DMS 273 (cell line): ENCODE data around the gene MAMDC2.

Source experiments
- DNase-seq: peaks from one replicate; lab custom pipeline; 2025; ENCODE audit not compliant: unreplicated experiment; lab: John Stamatoyannopoulos, UW

The MAMDC2 gene

DNA sequence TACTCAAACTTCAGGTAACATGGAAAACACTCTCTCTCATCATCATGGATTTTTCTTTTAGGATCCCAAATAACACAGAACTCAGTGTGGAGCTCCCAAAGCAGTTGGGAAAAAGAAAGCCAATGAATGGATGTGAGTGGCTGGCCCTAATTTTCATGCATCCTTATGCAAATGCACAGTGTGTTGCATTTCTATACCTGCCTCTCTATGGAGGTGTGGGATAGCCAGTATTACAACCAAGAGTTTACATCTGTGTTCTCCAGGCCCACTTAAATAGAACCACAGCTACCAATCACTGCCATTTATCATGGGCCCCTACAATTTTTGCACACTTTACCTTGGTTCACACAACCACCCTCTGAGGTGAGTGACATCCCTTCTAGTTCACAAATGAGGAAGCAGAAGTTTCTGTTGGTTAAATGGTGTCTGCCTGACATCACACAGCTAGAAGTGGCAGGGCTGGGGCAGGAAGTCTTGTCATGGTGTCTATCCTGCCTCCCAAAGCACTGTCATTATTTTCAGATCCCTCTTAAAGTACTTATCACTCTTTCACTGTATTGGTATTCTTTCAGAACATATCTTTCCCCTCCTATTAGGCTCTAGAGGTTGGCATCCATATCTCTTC, 17.3 kb downstream of the MAMDC2 start:
- DNase-seq = no peak

DNA sequence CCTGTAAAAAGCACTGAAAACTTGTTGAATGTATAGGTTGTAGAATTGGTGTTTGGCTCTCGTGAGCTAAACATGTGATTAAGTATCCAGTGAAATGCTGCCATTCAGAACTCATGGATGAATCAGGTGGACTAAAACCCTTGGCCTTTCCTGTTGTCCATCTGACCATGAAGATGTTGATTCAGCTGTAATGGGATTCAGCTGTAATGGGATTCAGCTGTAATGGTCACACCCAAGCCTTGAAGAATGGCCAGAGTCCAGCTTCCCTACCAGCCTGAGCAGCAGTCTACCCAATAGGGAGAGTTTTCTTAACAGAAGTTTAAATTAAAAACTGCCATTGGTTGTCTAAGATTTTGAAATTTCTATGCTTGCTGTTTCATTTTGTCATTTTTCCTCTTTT, 18.1 kb downstream of the MAMDC2 start:
- no peak for DNase-seq

DNA sequence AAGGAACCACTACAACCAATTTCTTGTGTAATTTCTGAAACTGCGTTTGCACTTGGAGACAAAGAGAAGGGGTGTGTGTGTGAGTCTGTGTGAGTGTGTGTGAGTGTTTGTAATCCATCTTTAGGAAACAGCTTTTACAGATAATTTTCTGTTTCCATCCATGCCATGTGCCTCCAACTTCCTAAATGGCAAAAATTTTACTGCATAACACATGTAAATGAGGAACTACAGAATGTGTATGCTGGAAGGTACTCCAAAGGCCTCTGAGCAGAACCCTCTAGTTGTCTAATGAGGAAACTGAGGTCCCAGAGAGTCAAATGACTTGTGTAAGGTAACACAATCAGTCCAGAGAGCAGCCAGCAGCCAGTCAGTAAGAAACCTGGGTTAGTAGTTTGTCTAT, 20.8 kb downstream of the MAMDC2 start:
- no peak for DNase-seq

DNA sequence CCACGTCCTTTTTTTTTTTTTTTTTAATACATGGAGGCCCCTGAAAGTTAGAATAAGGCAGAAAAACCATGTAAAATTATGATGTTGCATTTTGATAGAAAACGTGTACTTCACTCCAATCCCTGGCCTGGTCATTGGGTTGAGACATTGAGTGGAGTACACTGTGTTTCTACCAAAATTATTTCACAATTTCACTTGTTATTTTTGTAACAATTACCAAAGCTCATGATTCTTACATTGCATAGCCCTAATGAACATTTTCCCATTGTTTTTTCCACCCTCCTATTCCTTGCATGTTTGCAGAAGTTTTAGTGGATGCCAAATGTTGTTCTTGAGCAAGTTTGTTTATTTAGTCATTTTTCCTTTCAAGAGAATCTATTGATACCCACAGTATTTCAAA, 21.9 kb downstream of the MAMDC2 start:
- no peak for DNase-seq

DNA sequence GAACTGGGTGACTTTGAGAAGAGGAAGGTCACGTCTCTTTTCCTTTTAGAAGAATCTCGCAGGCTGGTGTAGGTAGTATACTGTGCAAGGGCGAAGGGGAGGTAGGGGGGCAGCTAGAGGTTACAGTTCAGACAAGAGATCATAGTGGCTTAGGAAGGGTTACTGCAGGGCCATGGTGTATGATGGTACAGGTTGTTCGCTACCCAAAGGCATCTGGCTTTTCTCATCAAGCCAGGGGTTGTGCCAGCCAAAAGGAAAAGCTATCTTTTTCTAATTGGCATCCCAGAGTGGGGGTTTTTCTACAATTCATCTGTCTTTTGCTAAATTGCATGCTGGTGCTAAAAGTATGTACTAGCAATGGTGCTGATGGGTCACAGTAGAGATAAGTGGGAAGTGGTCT, 22.8 kb downstream of the MAMDC2 start:
- no peak for DNase-seq

DNA sequence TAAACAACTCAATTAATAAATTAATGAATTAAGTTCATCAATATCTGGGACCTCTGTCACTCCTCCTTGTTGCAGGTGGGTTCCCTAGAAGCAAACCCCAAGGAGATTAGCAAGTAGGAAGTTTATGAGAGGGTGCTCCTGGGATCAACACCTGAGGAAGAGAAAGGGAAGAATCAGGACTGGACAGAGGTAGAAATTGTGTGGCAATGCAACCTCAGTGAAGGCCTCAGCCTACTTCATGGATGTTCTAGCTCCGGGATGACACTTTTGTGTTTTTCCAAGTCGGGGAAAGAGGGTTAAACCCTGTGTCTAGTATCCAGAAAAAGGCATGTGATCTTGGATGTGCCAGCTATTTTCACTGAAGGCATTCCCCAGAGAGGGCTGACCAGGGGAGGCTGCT, 23.2 kb downstream of the MAMDC2 start:
- no peak for DNase-seq

DNA sequence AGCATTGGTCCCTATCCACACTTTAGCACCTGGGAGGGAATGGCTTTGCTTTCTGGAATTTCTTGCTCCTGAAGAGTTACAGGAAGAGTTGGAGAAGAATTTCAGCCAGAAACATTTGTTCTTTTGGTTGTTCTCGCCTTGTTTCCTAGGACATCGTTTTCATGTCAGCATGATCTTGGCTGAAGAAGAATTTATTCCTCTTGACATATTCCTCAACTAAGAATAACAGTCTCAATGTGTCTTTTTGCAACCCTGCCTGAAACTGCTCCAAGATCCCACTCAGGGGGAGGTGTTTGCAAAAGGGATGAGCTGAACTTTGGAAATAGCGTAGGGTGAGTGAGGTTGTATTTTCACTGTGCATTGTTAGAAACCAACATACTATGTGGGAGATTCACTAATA, 26.1 kb downstream of the MAMDC2 start:
- DNase-seq = no peak

DNA sequence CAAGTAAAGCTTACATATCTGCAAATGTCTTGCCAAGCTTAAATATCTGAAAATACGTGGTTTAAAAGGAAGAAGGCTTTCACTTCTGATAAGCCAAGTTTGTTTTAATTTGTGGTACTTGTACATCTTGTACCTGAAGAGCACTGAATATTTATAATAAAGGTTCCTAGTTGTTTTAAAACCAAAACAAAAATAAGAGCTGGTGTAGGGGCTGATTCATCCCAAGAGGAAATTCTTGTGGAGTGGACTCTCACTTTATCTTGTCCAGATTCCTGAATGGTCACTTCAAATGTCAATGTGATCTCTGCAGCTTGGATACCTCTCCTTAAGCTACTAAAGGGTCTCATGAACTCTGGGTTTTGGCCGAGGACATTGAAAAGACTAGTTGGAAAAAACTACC, 29.5 kb downstream of the MAMDC2 start:
- no peak for DNase-seq

DNA sequence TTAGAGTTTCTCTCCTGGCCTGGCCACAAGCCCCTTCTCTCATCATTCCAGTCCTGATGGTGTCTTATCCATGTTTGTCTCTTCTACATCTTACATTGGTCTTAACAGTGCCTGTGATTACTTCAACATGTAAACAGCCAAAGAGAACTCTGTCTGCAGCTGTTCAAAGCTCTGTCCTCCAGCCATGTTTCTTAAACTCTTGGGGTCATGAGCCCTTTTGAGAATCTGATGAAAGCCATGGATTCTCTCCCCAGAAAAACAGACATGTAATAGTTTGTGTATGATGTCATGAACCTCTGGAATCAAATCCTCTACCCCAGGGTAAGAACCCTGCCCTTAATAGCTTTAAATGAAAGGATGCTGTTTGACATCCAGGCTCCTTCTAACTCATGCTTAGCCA, 30.1 kb downstream of the MAMDC2 start:
- no peak for DNase-seq

DNA sequence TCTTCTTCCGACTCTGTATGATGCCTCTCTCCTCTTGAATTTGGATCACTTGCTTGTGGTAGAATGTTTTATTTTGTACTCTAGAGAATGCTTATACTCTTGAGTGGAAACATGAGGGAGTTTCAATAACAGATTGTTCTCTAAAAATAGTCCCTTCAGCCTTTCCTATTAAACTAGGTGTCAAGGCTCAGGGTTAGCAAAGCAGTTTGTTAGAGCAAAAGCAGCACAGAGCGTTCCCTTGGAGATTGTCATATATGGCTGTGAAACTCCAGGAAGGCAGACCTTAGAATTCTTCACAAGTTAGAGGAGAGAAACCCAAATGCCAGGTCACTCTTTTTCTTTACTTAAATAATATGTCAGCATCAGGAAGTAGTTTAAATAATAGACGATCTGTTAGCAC, 33.0 kb downstream of the MAMDC2 start:
- DNase-seq = no peak

DNA sequence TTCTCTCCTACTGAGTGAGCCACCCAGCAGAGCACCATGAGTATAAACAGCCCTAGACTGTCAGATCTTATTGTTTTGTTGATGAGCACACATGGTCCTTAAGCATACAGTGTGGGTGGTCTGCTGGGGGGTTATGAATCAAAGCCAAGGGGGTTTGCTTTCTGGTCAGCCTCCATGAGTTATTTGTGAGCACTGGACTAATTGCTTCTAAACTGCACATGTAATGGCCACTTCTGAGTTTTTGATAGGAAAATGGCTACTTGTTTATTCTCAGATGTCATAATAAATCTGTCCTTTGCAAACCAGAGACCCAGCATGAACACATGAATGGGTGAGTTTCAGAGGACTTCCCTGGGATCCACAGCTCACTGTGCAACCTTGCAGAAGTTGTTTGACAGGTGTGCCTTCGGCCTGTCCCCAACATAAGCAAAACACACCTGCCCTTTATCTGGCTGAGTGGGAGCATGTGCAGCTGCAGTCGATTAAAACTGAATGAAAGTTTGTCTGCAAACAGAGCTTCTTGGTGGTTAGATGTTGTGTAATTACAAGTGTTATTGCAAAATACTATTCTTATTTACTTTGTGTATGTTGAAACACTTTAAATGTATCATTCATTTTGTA, 35.9 kb downstream of the MAMDC2 start:
- no peak for DNase-seq

DNA sequence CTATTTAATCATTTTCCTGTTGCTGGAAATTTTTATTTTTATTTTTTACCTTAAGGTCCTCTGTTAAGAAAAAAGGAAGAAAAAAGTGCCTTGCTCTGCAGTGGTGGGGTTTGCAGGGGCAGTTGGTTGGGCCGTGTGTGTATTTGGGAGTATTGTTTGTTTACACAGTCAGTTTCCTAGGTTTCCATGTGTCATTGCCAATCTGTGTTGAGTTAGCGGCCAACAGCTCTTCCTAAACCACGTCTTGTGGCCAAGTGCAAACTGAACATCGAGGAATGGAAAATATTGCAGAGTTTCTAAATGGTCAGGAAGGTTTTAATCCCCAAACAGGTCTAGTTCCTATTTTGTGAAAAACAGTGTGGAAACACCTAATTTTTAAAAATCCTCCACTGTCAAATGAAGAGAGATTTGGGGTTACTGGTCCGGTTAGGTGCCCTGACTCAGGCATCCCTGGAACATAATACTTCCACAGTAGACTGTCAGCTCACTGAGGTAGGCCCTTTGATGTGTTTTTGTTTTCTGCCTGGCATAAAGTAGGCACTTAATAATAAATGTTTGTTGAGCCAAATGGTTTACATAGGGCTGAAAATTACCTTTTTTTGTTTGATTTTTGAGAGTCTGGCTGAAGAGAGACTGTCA, 37.0 kb downstream of the MAMDC2 start:
- peak; percentile 19 for DNase-seq

DNA sequence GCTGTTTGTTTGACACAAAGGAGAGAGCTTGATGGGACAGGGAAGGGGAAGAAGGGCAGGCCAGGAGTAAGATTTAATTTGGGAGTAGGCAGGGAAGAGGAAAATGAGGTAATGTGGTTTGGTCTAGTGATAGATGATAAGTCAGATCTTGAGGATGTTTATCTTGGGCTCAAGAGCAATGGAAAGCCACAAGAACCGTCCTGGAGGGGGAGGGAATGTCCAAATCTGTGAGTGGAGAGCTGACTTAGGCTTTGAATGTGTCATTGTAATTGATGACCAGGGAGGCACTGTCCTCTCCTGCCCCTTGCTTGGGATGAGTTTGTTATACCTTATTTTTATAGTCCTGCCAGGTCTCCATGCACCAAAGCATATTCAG, 37.5 kb downstream of the MAMDC2 start:
- DNase-seq = no peak

DNA sequence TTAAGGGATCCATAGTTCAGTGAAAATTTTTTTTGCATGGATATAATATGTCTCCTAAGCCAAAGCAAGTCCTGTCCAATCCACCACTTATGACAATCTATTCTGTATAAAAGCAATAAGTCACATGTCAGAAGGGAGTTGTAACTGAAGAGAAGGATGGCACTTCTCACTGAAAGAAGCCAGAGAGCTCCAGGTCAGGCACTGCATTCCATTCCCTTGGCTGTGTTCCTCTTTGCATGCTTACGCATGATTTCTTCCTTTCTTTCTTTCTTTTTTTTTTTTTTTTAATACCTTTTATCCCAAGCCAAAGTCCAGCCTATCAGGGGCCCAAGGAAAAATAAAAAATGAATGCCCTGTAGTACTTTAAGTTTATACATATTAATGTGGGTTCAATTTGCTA, 39.8 kb downstream of the MAMDC2 start:
- no peak for DNase-seq

DNA sequence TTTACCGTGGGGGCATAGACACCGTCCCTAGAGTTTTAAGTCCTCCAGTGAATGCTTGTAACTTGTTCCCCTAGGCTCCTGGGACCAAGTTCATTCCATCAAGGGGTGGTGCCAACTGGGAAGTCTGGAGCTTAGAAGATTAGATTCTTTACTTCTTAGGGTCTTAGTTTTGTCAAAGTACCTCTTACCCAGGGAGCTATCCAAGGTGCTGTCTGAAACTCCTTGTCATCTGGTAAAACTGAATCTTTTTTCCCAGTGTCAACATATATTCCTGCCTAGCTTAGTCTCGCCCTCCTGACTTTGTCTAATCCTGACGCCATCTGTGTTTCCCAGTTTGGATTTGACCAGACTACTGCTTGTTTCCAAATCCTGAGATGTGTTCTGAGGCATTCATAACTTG, 41.6 kb downstream of the MAMDC2 start:
- peak; percentile 10 for DNase-seq

DNA sequence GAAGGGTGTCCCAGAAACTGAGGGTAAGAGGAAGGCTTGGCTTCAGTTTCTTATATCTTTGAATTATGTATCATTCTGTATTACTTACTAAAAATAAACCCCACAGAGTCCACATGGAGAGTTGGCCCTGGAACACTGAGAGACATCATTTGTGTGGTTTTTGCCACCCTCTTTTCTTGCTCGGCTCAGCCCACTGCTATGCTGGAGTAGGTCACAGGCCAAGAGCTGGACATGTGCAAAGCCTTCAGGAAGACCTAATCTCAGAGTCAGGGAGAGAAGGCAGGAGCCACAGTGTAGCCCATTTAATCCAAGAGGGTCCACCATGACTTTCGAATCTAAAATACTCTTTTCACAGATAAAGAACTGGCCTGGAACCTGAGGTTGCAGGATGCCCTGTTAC, 47.5 kb downstream of the MAMDC2 start:
- DNase-seq = no peak

DNA sequence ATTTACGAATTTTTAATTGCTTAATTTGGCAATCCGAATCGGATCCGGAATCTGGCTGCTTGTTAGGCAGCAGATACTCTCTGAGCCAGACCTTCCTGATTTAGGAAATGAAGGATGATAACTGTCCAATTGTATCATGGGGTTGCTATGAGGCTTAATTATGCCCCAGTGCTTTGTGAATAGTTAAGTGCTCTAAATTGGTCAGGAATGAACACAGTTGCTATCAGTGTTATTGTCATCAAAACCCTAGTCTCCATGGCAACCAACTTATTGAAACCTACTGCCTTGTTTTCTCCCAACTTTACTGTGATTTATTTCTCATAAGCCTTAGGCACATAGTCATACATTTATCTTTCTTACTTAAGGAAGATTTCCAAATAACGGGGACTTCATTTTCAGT, 47.9 kb downstream of the MAMDC2 start:
- DNase-seq = no peak

DNA sequence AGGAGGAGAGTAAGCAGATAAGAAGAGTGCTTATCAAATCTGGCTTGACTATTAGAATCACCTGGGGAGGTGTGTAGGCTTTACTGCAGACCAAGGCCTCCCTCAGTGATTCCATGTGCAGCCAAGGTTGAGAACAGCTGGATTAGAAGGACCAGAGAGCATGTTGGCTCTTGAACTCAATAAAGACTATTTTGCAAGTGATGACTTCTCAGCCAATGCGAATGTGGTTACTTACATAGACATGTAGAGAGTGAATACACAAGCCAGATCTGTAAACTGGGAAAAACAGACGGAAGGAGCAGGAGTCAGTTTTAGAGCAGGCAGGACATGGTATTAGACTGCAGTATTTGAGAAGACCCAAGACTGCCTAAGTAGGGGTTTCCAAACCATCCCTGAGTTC, 48.5 kb downstream of the MAMDC2 start:
- no peak for DNase-seq

DNA sequence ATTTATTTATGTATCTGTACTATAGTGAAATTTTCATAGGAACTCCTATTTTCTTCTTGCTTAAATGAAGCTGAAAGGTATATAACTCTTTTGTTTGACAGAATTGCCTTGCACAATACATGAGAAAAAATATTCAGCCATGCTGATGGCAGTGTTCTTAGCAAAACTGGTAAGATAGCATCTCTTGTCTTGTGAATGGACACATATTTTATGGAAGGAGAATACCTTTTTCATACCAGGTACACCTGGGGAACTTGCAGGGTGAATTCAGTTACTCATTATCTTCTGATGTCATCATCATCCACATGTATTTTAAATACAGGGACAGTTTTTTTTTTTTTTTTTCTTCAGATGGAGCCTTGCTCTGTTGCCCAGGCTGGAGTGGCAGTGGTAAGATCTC, 49.4 kb downstream of the MAMDC2 start:
- DNase-seq = no peak

DNA sequence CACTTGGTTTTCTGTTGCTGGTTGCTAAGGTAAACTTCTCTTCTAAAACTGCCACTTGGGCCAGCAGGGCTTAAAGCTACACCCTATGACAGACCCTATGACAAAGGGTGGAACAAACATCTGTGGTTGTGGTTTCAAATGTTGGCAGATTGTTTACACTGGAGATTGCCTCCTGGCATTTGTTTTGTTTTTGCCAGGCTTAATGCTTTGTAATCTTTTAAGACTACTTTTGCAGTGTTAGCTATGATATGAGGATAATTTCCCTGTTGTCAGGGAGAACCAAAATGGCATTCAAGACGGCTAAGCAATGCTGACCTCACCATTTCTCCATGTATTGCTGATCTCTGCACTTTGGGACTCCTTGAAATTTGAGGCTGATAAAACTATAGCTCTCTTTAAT, 50.3 kb downstream of the MAMDC2 start:
- peak; percentile 3 for DNase-seq

DNA sequence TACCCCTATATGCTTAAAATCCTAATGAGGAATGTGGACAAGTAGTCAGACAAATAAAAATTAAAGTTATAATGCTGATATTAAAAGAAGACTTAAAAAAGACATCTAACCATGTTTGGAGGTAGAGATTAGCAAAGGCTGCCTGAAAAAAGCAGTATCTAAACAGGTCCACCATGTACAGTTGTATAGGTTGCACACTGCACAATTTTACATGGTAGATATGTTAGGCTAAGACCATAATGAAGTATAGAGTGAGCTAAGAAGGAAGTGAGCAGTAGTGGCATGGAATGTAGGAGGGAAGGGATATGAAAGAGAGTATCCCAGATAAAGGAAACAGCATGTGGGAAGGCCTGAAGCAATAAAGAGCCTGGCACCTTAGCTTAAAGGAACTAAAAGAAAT, 51.1 kb downstream of the MAMDC2 start:
- DNase-seq = no peak

DNA sequence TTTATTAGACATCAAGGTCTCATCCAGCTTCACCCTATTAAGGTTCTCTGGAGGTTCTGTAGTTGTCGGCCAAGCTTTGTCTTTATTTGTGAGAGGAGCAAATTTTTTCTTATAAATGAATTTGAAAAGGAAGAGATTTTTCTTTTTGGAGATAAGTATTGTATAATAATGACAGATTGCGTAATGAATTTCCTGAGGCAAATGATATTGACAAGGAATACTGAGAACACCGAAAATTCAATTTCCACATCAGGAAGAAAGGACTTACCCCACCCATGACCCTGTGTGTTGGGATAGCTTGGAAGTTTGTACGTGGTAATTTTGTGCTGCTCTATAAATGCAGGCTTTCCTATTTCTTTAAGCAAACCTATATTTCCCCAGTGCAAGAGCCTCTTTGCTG, 53.5 kb downstream of the MAMDC2 start:
- DNase-seq = no peak

DNA sequence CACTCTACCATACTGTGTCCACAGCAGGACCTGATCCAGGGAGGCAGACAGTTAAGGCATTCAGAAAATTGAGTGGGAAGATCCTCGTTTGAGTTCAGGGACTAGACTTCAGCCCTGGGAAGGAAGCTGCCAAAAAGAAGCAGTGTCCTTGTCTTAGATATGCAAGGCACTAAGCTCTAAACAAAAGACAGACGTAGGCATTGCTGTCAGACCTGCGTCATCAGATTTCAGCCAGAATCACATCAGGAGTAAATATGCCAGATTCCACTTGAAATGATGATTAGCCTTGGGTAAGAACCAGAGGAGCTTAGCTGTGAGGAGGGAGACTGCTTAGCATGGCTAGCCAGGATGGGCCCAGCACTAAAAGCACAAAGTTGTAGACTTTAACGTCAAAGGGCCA, 56.7 kb downstream of the MAMDC2 start:
- no peak for DNase-seq
